ENCODE measurements around the gene SFTPB.
A peak's percentile ranks its signal among the peaks of the same experiment; 100 is the strongest.

Gene SFTPB

GRCh38 chr2:85707304-85707703 lies 39.3 kb upstream of the SFTPB start:
- peak; percentile 94 for DNase-seq (ENCODE audit: low read depth)
- no peak overlapping the region for H3K4me3 ChIP-seq (ENCODE audit: control insufficient read depth, low read depth, low read length)
- TF ChIP-seq CTCF (conservative IDR thresholded peaks at IDR 0.05; ENCODE audit: control insufficient read depth, insufficient read depth, low read depth, low read length) = peak; percentile 93

GRCh38 chr2:85706599-85707296 lies 38.7 kb upstream of the SFTPB start:
- no peak for TF ChIP-seq CTCF (conservative IDR thresholded peaks at IDR 0.05; ENCODE audit: control insufficient read depth, insufficient read depth, low read depth, low read length)
- DNase-seq (ENCODE audit: low read depth) = no peak
- no peak overlapping the region for H3K4me3 ChIP-seq (ENCODE audit: control insufficient read depth, low read depth, low read length)

- no peak for DNase-seq (ENCODE audit: low read depth)
- H3K4me3 ChIP-seq (ENCODE audit: control insufficient read depth, low read depth, low read length) = no peak overlapping the region
- no peak for TF ChIP-seq CTCF (conservative IDR thresholded peaks at IDR 0.05; ENCODE audit: control insufficient read depth, insufficient read depth, low read depth, low read length)
Measured at GRCh38 chr2:85706063-85706462, 38.1 kb upstream of the SFTPB start.

GRCh38 chr2:85705680-85706039 lies 37.7 kb upstream of the SFTPB start:
- no peak overlapping the region for H3K4me3 ChIP-seq (ENCODE audit: control insufficient read depth, low read depth, low read length)
- peak; percentile 99 for DNase-seq (ENCODE audit: low read depth)
- TF ChIP-seq CTCF (conservative IDR thresholded peaks at IDR 0.05; ENCODE audit: control insufficient read depth, insufficient read depth, low read depth, low read length) = no peak

- DNase-seq (ENCODE audit: low read depth) = no peak
- H3K4me3 ChIP-seq (ENCODE audit: control insufficient read depth, low read depth, low read length) = no peak overlapping the region
- no peak for TF ChIP-seq CTCF (conservative IDR thresholded peaks at IDR 0.05; ENCODE audit: control insufficient read depth, insufficient read depth, low read depth, low read length)
Measured at GRCh38 chr2:85704800-85705679, 37.0 kb upstream of the SFTPB start.

- H3K4me3 ChIP-seq (ENCODE audit: control insufficient read depth, low read depth, low read length) = no peak overlapping the region
- TF ChIP-seq CTCF (conservative IDR thresholded peaks at IDR 0.05; ENCODE audit: control insufficient read depth, insufficient read depth, low read depth, low read length) = no peak
- no peak for DNase-seq (ENCODE audit: low read depth)
Measured at GRCh38 chr2:85704038-85704437, 36.0 kb upstream of the SFTPB start.
